ENCODE measurements around the gene CBX6. TPM values are rescaled to one million over a fixed set of nuclear protein-coding genes. Genes with fewer than 3 reads are reported as not detected.
A peak's percentile ranks its signal among the peaks of the same experiment; 100 is the strongest.

CBX6 gene
- total RNA-seq, 1 experiment from 2014 or later: 31.4 TPM

- H3K18ac ChIP-seq (ENCODE audit: insufficient read length, low read depth, low read length): no peak overlapping the region
- no peak overlapping the region for H2BK120ac ChIP-seq (ENCODE audit: low read depth, low read length, poor library complexity, severe bottlenecking)
- H3K9me3 Mint-ChIP-seq: no peaks in the 10 kb centered on the region
- no peak overlapping the region for H2BK15ac ChIP-seq (ENCODE audit: low read depth, low read length)
- no peak overlapping the region for H3K4me3 Mint-ChIP-seq
- H2BK12ac ChIP-seq (ENCODE audit: insufficient read length, low read depth, low read length): no peak overlapping the region
- no peaks in the 10 kb centered on the region for H3K9me3 ChIP-seq (ENCODE audit: control insufficient read depth, low read depth, low read length)
- H2BK5ac ChIP-seq (ENCODE audit: insufficient read length, low read length): no peak overlapping the region
- H3K9ac ChIP-seq (ENCODE audit: extremely low read depth, insufficient read length, low read length): no peak overlapping the region
- H3K23me2 ChIP-seq (ENCODE audit: insufficient read length, low read depth, low read length, poor library complexity, severe bottlenecking): peaks cover 11% of the 10 kb centered on the region
- no peaks in the 10 kb centered on the region; the same call in 1 of the 2 replicates for H3K79me2 ChIP-seq (ENCODE audit: insufficient read depth, low read length)
- peaks cover 31 to 48% of the 10 kb centered on the region in 2 experiments for H3K4me1 Mint-ChIP-seq
- no peaks in the 10 kb centered on the region; the same call in 1 of the 2 replicates for H3K27me3 Mint-ChIP-seq (ENCODE audit: low read depth)
- H3K79me1 ChIP-seq (ENCODE audit: insufficient read depth, low read depth, low read length, poor library complexity, severe bottlenecking): peaks cover 5% of the 10 kb centered on the region
- H4K20me1 ChIP-seq (ENCODE audit: control insufficient read depth, insufficient read depth, insufficient read length): no peaks in the 10 kb centered on the region
- no peak overlapping the region for H3K4me2 ChIP-seq (ENCODE audit: insufficient read depth, insufficient read length, low read length)
- H4K8ac ChIP-seq (replicated peaks; ENCODE audit: insufficient read length, low read depth, low read length): no peak overlapping the region
- H4K91ac ChIP-seq (ENCODE audit: insufficient read length, low read depth, low read length): no peak overlapping the region
- H3K36me3 Mint-ChIP-seq (ENCODE audit: insufficient read depth in 1 of 3, low read depth in 3 of 3): peaks cover 10 to 36% (median 33%) of the 10 kb centered on the region in 3 experiments; a peak in 6 of 7 replicates
- H3K27ac Mint-ChIP-seq: no peak overlapping the region
- TF ChIP-seq, protein P1, sequence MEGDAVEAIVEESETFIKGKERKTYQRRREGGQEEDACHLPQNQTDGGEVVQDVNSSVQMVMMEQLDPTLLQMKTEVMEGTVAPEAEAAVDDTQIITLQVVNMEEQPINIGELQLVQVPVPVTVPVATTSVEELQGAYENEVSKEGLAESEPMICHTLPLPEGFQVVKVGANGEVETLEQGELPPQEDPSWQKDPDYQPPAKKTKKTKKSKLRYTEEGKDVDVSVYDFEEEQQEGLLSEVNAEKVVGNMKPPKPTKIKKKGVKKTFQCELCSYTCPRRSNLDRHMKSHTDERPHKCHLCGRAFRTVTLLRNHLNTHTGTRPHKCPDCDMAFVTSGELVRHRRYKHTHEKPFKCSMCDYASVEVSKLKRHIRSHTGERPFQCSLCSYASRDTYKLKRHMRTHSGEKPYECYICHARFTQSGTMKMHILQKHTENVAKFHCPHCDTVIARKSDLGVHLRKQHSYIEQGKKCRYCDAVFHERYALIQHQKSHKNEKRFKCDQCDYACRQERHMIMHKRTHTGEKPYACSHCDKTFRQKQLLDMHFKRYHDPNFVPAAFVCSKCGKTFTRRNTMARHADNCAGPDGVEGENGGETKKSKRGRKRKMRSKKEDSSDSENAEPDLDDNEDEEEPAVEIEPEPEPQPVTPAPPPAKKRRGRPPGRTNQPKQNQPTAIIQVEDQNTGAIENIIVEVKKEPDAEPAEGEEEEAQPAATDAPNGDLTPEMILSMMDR (conservative IDR thresholded peaks at IDR 0.05): no peak
- no CpG with 5 or more reads among the region's 75 CpGs for WGBS (ENCODE audit: extremely low coverage, insufficient read length, low lambda C conversion rate)
- no peak overlapping the region for H2BK20ac ChIP-seq (ENCODE audit: low read depth, low read length, poor library complexity, severe bottlenecking)
- H2AK5ac ChIP-seq (ENCODE audit: insufficient read length, low read length): no peak overlapping the region
- no peak overlapping the region for H4K5ac ChIP-seq (ENCODE audit: insufficient read length, low read depth, low read length)
- peaks cover 1% of the 10 kb centered on the region; the same call in 1 of the 2 replicates for H3K4me1 ChIP-seq (ENCODE audit: insufficient read depth, low read length)
- no peak overlapping the region for H3K4ac ChIP-seq (ENCODE audit: low read depth, low read length)
- peak; percentile 93 for DNase-seq
- H3K23ac ChIP-seq (ENCODE audit: insufficient read length, low read depth, low read length): no peak overlapping the region
- no peak overlapping the region for H3K27ac ChIP-seq (ENCODE audit: insufficient read length, low read depth, low read length)
- no peak overlapping the region for H3K14ac ChIP-seq (ENCODE audit: insufficient read depth, low read length)
- H3K27me3 ChIP-seq (ENCODE audit: insufficient read depth, low read length): no peaks in the 10 kb centered on the region
- no peak overlapping the region for H2AFZ ChIP-seq (ENCODE audit: low read length)
- H3T11ph ChIP-seq (ENCODE audit: low read length): no peak overlapping the region
- H3K56ac ChIP-seq (ENCODE audit: insufficient read length, low read depth, low read length): no peak overlapping the region
Measured at GRCh38 chr22:38866399-38867123, 5.5 kb downstream of the CBX6 start.
